Natural killer cell (primary cell): Measurements from ENCODE around the gene OGDHL. TPM values are rescaled to one million over a fixed set of nuclear protein-coding genes. Genes with fewer than 3 reads are reported as not detected.

ENCODE experiments used
- ATAC-seq, 3 donors: fragments of 150-1000 bp in 2 of 3; fragments of 200-7000 bp in 1 of 3; cut with Tn5 transposase; 1 replicate in 1 of 3; 2 replicates in 2 of 3; pipeline ENCODE4 v1.10.0; 2021; ENCODE audit warnings: mild to moderate bottlenecking in 2 of 3, moderate library complexity in 2 of 3
- DNase-seq, 2 donors: peaks; one replicate each; pipeline versions ENCODE4 v3.0.0 to v3.0.0-alpha.2; 2013 to 2021; ENCODE audit warnings: mixed read lengths in 1 of 2
- H3K27ac ChIP-seq: one replicate; pipeline ENCODE4 v1.5.1; 2013; ENCODE audit warnings: mild to moderate bottlenecking, low read length
- H3K27me3 ChIP-seq: one replicate; pipeline ENCODE4 v1.6.1; 2013; ENCODE audit warnings: low read length; ENCODE audit not compliant: control insufficient read depth, insufficient read depth
- H3K36me3 ChIP-seq: one replicate; pipeline ENCODE4 v1.6.1; 2013; ENCODE audit warnings: low read length; ENCODE audit not compliant: control insufficient read depth, insufficient read depth
- H3K4me1 ChIP-seq: one replicate; pipeline ENCODE4 v1.6.1; 2013; ENCODE audit warnings: low read length; ENCODE audit not compliant: control insufficient read depth, insufficient read depth
- H3K4me3 ChIP-seq: one replicate; pipeline ENCODE4 v1.5.1; 2013; ENCODE audit warnings: low read length
- H3K9me3 ChIP-seq: one replicate; pipeline ENCODE4 v1.6.1; 2013; ENCODE audit warnings: low read length; ENCODE audit not compliant: control insufficient read depth, insufficient read depth
- H3K27ac Mint-ChIP-seq, 2 donors: one replicate each; pipeline ENCODE4 v1.8.0; 2022; ENCODE audit warnings: mild to moderate bottlenecking in 2 of 2, mixed read lengths in 2 of 2, moderate library complexity in 1 of 2
- H3K27me3 Mint-ChIP-seq, 2 donors: one replicate each; pipeline ENCODE4 v1.8.0; 2022; ENCODE audit warnings: low read depth in 2 of 2, mixed read lengths in 2 of 2
- H3K36me3 Mint-ChIP-seq: one replicate; pipeline ENCODE4 v1.8.0; 2022; ENCODE audit warnings: mixed read lengths
- H3K4me1 Mint-ChIP-seq, 2 donors: one replicate each; pipeline ENCODE4 v1.8.0; 2022; ENCODE audit warnings: mixed read lengths in 2 of 2
- H3K4me3 Mint-ChIP-seq: one replicate; pipeline ENCODE4 v1.8.0; 2022; ENCODE audit warnings: mild to moderate bottlenecking, moderate library complexity, mixed read lengths
- H3K9me3 Mint-ChIP-seq, 2 donors: one replicate each; pipeline ENCODE4 v1.8.0; 2022; ENCODE audit warnings: mixed read lengths in 2 of 2
- CTCF ChIP-seq: fragments of 200-600 bp; IDR thresholded peaks from one replicate; pipeline ENCODE4 v1.8.0; 2022; ENCODE audit warnings: antibody characterized with exemption
- WGBS: methylation state at CpG from one replicate; pipeline ENCODE4 v1.1.7; 2013; ENCODE audit warnings: missing lambda C conversion rate; ENCODE audit not compliant: insufficient coverage; 5-methylcytosine and 5-hydroxymethylcytosine counted together
- intact Hi-C: fragments of 100-400 bp; cut with micrococcal nuclease; formaldehyde crosslinking; loops from one replicate; pipeline ENCODE4 v1.14.2; 2022
- total RNA-seq, 4 donors: library from RNA; stranded (reverse); fragments of 120-200 nt in 1 of 4; gene quantifications; one replicate each; pipeline versions ENCODE4 v1.2.3 to v1.2.4, GENCODE V29; 2013 to 2022

OGDHL gene
- total RNA-seq, 3 donors from 2014 or later (not counting 1 experiment from before 2014, with no cell fraction given) = not detected

DNA sequence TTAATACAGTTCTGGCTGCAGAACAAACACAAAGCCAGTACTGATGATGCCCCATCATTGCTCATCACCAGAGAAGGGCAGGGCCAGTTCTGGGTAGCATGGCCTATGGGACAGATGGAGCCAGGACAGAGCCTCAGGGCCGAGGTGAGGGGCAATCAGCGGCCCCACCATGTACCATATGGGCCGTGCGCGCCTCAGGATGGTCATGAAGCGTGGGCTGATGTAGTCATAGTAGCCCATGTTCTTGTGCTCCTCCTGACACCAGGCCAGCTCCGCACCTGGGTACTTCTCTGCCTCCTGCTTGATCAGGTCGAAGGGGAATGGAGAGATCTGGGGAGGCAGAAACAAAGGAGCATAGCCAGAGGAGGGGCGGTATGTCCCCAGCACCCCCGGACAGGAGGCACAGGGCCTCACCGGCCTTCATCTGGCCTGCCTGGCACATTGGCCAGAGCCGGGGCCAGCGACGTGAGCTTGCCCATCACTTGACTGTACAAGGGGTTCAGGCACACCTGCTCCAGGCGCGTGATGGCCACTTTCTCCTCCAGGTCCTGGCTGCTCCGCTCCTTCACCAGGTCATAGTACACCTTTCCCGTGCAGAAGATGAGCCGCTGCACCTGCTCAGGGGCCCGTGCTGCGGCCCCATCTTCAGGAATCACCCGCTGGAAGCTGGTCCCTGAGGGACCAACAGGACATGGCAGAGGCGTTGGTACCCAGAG lies 26.1 kb downstream of the OGDHL start:
- WGBS = 90% methylated on average over 23 of the region's 23 CpGs
- Mint-ChIP-seq H3K4me3 (no peak overlapping the region), H3K4me1 (no peaks in the 10 kb centered on the region), H3K36me3 (no peaks in the 10 kb centered on the region), H3K27me3 (peaks cover 0 to 3% of the 10 kb centered on the region in 2 donors), H3K27ac (no peak overlapping the region), H3K9me3 (no peaks in the 10 kb centered on the region)
- TF ChIP-seq CTCF = no peak
- no peak for ATAC-seq
- no peaks in the 10 kb centered on the region for H3K36me3 ChIP-seq
- DNase-seq = no peak
- H3K4me3 ChIP-seq = no peak overlapping the region
- H3K27me3 ChIP-seq = no peaks in the 10 kb centered on the region
- no peaks in the 10 kb centered on the region for H3K4me1 ChIP-seq
- intact Hi-C loops = no loop called here
- no peak overlapping the region for H3K27ac ChIP-seq
- no peaks in the 10 kb centered on the region for H3K9me3 ChIP-seq

- Histone ChIP-seq H3K9me3 (no peaks in the 10 kb centered on the region), H3K27ac (no peak overlapping the region), H3K27me3 (no peaks in the 10 kb centered on the region), H3K4me3 (no peak overlapping the region), H3K4me1 (no peaks in the 10 kb centered on the region), H3K36me3 (no peaks in the 10 kb centered on the region)
- no peak for TF ChIP-seq CTCF
- H3K36me3 Mint-ChIP-seq = no peaks in the 10 kb centered on the region
- intact Hi-C loops = no loop called here
- ATAC-seq = no peak
- no peaks in the 10 kb centered on the region for H3K4me1 Mint-ChIP-seq
- peaks cover 0 to 3% of the 10 kb centered on the region in 2 donors for H3K27me3 Mint-ChIP-seq
- 74% methylated on average over 11 of the region's 11 CpGs for whole genome bisulfite sequencing
- DNase-seq = no peak
- no peak overlapping the region for H3K4me3 Mint-ChIP-seq
- no peak overlapping the region for H3K27ac Mint-ChIP-seq
- peaks cover 0 to 1% of the 10 kb centered on the region in 2 donors for H3K9me3 Mint-ChIP-seq
These were observed 27.0 kb downstream of the OGDHL start for GRCh38 chr10:49735161-49735560.

GRCh38 chr10:49734676-49735075 lies 27.4 kb downstream of the OGDHL start:
- H3K27me3 Mint-ChIP-seq = peaks cover 0 to 3% of the 10 kb centered on the region in 2 donors
- H3K27ac Mint-ChIP-seq = no peak overlapping the region
- peaks cover 0 to 2% of the 10 kb centered on the region in 2 donors for H3K9me3 Mint-ChIP-seq
- intact Hi-C loops = no loop called here
- H3K4me1 Mint-ChIP-seq = no peaks in the 10 kb centered on the region
- ATAC-seq (no peak), DNase-seq (no peak)
- no peak overlapping the region for H3K4me3 Mint-ChIP-seq
- H3K36me3 Mint-ChIP-seq = no peaks in the 10 kb centered on the region
- WGBS = 79% methylated on average over 10 of the region's 10 CpGs
- H3K27me3 ChIP-seq = no peaks in the 10 kb centered on the region
- no peaks in the 10 kb centered on the region for H3K9me3 ChIP-seq
- no peaks in the 10 kb centered on the region for H3K4me1 ChIP-seq
- H3K4me3 ChIP-seq = no peak overlapping the region
- H3K36me3 ChIP-seq = no peaks in the 10 kb centered on the region
- TF ChIP-seq CTCF = no peak
- no peak overlapping the region for H3K27ac ChIP-seq

DNA sequence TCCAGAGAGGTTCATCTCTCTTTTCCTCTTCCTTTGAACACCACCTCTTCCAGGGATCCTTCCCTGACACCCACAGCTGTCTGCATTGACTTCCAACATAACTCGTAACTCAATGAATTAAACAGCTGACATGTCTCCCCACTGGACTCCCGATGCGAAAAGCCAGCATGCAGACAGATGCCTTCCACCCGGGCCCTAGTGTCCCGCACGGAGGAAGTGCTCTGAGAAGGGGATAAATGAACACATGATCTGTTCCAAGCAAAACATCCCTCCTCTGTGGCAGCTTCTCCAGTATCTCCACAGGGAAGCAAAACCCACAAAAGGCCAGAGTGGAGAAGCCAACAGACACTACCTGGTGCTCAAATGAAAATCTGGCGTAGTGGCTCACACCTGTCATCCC lies 28.3 kb downstream of the OGDHL start:
- TF ChIP-seq CTCF = no peak
- no peak overlapping the region for H3K4me3 Mint-ChIP-seq
- DNase-seq (no peak), ATAC-seq (no peak)
- H3K36me3 ChIP-seq = no peaks in the 10 kb centered on the region
- no peaks in the 10 kb centered on the region for H3K36me3 Mint-ChIP-seq
- 94% methylated on average over 7 of the region's 7 CpGs for WGBS
- no peaks in the 10 kb centered on the region for H3K4me1 ChIP-seq
- H3K9me3 Mint-ChIP-seq = peaks cover 0 to 2% of the 10 kb centered on the region in 2 donors
- intact Hi-C loops = no loop called here
- H3K27me3 ChIP-seq = no peaks in the 10 kb centered on the region
- H3K4me3 ChIP-seq = no peak overlapping the region
- H3K27me3 Mint-ChIP-seq = peaks cover 0 to 3% of the 10 kb centered on the region in 2 donors
- no peaks in the 10 kb centered on the region for H3K4me1 Mint-ChIP-seq
- no peak overlapping the region for H3K27ac Mint-ChIP-seq
- no peak overlapping the region for H3K27ac ChIP-seq
- H3K9me3 ChIP-seq = no peaks in the 10 kb centered on the region
